ENCODE results near the gene SDCCAG8. TPM values are rescaled to one million over a fixed set of nuclear protein-coding genes. Genes with fewer than 3 reads are reported as not detected.

The SDCCAG8 gene
- polyA plus RNA-seq, 3 donors = 33.2 to 34.4 (median 33.4) TPM

DNA sequence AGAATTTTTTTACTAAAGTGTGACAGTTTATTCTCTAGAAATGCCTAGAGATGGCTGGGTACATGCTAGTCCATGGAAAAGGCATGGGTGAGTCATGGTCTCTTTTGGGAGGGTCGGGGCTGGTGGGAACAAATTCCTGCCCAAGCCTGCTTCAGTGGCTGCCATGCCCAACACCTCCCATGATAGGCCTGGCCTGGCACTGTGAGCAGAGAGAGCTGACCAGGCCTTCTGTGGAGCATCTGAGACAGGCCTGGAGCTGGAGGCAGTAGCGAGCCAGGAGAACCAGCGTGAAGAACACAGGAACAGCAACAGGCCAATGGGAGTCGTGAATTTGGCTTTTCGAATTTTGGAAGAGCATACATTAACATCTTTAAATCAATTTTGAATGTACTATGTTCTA, 209.2 kb downstream of the SDCCAG8 start:
- no peaks in the 10 kb centered on the region for H3K27me3 ChIP-seq (ENCODE audit: control insufficient read depth in 2 of 2, insufficient read depth in 2 of 2, low read length in 2 of 2)
- no peak overlapping the region for H3K27ac ChIP-seq (ENCODE audit: low read depth in 1 of 2, low read length in 2 of 2)
- intact Hi-C loops (cut with micrococcal nuclease) = no loop called here
- H3K79me2 ChIP-seq (ENCODE audit: insufficient read depth, low read length) = no peaks in the 10 kb centered on the region
- 100% methylated on average over 1 of the region's 5 CpGs for WGBS (ENCODE audit: insufficient coverage)
- H2AFZ ChIP-seq (ENCODE audit: insufficient read depth, low read depth, low read length, poor library complexity, severe bottlenecking) = no peak overlapping the region
- no peak overlapping the region for H3K4me3 ChIP-seq (replicated peaks in 1 of 3; ENCODE audit: low read depth in 2 of 3, low read length in 3 of 3)
- H3K4me2 ChIP-seq (replicated peaks; ENCODE audit: extremely low read depth, low read length, poor library complexity, severe bottlenecking) = no peak overlapping the region
- H3K27ac Mint-ChIP-seq = peak overlapping the region in 2 of 7 donors; percentile 28 to 36
- H3K4me3 Mint-ChIP-seq = no peak overlapping the region
- no peak for DNase-seq
- H3K4me1 ChIP-seq (ENCODE audit: control insufficient read depth in 1 of 2, insufficient read depth in 2 of 2, low read length in 2 of 2) = no peaks in the 10 kb centered on the region
- no peaks in the 10 kb centered on the region for H3K36me3 ChIP-seq (replicated peaks in 1 of 2; ENCODE audit: control insufficient read depth in 1 of 2, insufficient read depth in 2 of 2, low read length in 2 of 2)
- peaks cover 0 to 2% (median 0%) of the 10 kb centered on the region in 7 donors for H3K9me3 Mint-ChIP-seq
- no peaks in the 10 kb centered on the region for H3K9me3 ChIP-seq (replicated peaks in 1 of 2; ENCODE audit: control insufficient read depth in 1 of 2, insufficient read depth in 1 of 2, low read length in 2 of 2)
- H3K4me1 Mint-ChIP-seq = peaks cover under 1% of the 10 kb centered on the region
- no peaks in the 10 kb centered on the region for H4K20me1 ChIP-seq (ENCODE audit: insufficient read depth, low read length)
- TF ChIP-seq, protein P1, sequence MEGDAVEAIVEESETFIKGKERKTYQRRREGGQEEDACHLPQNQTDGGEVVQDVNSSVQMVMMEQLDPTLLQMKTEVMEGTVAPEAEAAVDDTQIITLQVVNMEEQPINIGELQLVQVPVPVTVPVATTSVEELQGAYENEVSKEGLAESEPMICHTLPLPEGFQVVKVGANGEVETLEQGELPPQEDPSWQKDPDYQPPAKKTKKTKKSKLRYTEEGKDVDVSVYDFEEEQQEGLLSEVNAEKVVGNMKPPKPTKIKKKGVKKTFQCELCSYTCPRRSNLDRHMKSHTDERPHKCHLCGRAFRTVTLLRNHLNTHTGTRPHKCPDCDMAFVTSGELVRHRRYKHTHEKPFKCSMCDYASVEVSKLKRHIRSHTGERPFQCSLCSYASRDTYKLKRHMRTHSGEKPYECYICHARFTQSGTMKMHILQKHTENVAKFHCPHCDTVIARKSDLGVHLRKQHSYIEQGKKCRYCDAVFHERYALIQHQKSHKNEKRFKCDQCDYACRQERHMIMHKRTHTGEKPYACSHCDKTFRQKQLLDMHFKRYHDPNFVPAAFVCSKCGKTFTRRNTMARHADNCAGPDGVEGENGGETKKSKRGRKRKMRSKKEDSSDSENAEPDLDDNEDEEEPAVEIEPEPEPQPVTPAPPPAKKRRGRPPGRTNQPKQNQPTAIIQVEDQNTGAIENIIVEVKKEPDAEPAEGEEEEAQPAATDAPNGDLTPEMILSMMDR (IDR thresholded peaks at IDR 0.05) = no peak
- H3K36me3 Mint-ChIP-seq = peaks cover 21 to 32% of the 10 kb centered on the region in 2 donors
- no peaks in the 10 kb centered on the region for H3K27me3 Mint-ChIP-seq (ENCODE audit: low read depth in 3 of 3)
- H3K9ac ChIP-seq (ENCODE audit: insufficient read depth, low read length, poor library complexity, severe bottlenecking) = no peak overlapping the region

DNA sequence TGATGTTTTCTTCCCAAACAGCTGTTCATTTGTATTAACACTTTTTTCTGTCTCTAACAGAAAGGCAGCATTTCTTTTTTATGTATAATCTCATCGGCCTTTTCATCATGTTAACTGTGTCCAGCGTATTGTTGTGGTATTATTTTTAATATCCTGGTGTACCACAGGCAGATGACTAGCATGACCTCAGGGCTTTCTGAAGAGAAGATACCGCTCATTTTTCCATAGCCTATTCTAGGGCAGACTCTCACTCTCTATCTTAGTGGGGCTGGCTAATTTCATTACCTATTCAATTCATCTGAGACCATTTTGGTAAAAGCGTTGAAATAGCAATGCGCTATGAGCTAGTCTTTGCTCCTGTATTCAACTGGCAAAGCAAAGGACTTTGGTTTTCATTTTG, 209.9 kb downstream of the SDCCAG8 start:
- Histone ChIP-seq H3K36me3 (replicated peaks in 1 of 2; ENCODE audit: control insufficient read depth in 1 of 2, insufficient read depth in 2 of 2, low read length in 2 of 2) (no peaks in the 10 kb centered on the region), H3K27me3 (ENCODE audit: control insufficient read depth in 2 of 2, insufficient read depth in 2 of 2, low read length in 2 of 2) (no peaks in the 10 kb centered on the region), H3K9ac (ENCODE audit: insufficient read depth, low read length, poor library complexity, severe bottlenecking) (no peak overlapping the region), H3K79me2 (ENCODE audit: insufficient read depth, low read length) (no peaks in the 10 kb centered on the region), H4K20me1 (ENCODE audit: insufficient read depth, low read length) (no peaks in the 10 kb centered on the region), H3K4me2 (replicated peaks; ENCODE audit: extremely low read depth, low read length, poor library complexity, severe bottlenecking) (no peak overlapping the region), H3K4me3 (replicated peaks in 1 of 3; ENCODE audit: low read depth in 2 of 3, low read length in 3 of 3) (no peak overlapping the region), H3K9me3 (replicated peaks in 1 of 2; ENCODE audit: control insufficient read depth in 1 of 2, insufficient read depth in 1 of 2, low read length in 2 of 2) (no peaks in the 10 kb centered on the region), H3K27ac (ENCODE audit: low read depth in 1 of 2, low read length in 2 of 2) (no peak overlapping the region), H3K4me1 (ENCODE audit: control insufficient read depth in 1 of 2, insufficient read depth in 2 of 2, low read length in 2 of 2) (peaks cover 3 to 6% of the 10 kb centered on the region in 2 donors), H2AFZ (ENCODE audit: insufficient read depth, low read depth, low read length, poor library complexity, severe bottlenecking) (no peak overlapping the region)
- intact Hi-C loops (cut with micrococcal nuclease) = no loop called here
- TF ChIP-seq, protein P1 (IDR thresholded peaks at IDR 0.05) = no peak
- Mint-ChIP-seq H3K27me3 (ENCODE audit: low read depth in 3 of 3) (no peaks in the 10 kb centered on the region), H3K27ac (no peak overlapping the region), H3K9me3 (peaks cover 0 to 2% (median 0%) of the 10 kb centered on the region in 7 donors), H3K4me1 (peaks cover 7% of the 10 kb centered on the region), H3K36me3 (peaks cover 21 to 31% of the 10 kb centered on the region in 2 donors), H3K4me3 (no peak overlapping the region)
- 92% methylated on average over 2 of the region's 5 CpGs for WGBS (ENCODE audit: insufficient coverage)
- no peak for DNase-seq

Data from CD14-positive monocyte (primary cell).